HG03066 (cell line): ENCODE data around the gene RAP1GAP.
"Not testable (repeated sequence)": the region's sequence is repeated elsewhere in the genome, so short reads cannot be mapped to it uniquely, and the experiment has no call there.

ENCODE experiments used
- ATAC-seq: cut with Tn5 transposase; IDR thresholded peaks from one replicate; pipeline ENCODE4 v1.9.1; 2021; ENCODE audit warnings: low read depth; ENCODE audit not compliant: unreplicated experiment

RAP1GAP gene

DNA sequence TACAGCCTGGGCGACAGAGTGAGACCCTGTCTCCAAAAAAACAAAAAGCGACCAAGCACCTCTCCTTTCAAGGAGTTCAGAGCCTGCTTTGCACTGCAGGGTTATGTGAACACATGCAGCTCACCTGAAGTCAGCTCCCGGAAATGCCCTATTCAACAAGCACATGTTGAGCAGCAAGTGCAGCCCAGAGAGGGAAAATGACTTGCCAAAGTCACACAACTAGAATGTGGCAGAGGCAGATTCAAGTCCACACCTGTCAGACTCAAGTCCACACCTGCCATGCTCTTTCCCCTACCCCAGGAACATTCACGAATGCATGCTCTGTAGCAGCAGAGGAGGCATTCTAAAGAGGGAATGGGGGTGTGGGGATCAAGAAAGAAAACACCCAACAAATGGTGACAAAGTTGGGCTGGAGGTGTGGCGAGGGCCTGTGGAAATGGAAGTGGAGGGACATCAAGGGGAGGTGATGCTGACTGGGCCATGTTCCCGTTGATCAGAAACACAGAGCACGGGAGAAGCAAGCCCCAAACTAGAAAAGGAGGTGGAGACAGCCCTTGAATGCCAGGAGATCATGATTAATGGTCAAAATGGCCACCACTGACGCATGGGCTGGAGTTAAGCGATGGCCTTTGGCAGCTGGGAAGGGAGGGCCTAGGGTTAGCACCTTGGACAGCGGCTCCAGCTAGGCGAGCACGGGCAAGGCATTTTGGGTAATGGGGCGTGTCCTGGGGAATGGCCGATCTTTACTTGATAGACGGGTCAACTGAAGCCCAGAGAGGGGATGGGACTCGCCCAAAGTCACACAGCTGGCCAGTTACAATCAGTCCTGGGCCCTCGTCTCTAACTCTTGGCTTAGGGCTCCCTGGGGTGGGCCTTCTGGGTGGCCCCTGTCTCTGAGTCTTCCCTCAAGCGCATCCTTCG lies 21.5 kb downstream of the RAP1GAP start:
- ATAC-seq = no peak

DNA sequence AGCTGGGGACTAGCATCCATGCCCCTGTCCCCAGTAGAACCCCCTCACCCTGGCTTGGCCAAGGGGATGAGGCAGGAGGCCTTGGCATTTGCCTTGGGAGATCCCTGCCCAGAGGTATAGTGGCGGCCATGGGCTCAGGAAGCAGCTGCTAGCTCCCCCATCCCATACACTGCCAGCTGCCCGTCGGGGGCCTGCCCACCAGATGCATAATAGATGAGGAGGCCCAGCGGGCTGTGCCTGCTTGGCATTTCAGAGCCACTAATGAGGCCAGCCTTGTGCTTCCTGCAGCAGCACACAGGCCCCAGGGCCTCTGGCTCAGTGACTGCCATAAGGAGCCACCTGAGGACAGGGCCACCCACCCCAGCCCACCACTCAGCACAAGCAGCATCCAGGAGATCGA lies 23.6 kb downstream of the RAP1GAP start:
- ATAC-seq = no peak

DNA sequence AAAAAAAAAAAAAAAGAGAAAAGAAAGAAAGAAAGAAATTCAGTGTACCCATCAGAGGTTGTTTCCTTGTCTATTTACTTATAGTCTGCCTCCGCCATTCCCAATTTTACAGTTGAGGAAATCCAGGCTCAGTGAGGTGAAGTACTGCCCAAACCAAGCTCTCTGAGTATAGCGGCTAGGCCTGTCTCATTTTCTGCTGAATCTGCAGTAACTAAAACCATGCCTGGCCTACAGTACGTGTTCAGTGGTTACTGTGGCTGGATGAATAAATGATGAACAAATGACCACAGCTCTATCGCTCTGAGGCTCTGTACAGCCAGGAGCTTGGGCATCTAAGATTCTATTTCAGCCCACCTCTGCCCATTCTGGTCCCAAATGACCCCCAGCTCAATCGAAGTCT lies 24.3 kb downstream of the RAP1GAP start:
- ATAC-seq = no peak

DNA sequence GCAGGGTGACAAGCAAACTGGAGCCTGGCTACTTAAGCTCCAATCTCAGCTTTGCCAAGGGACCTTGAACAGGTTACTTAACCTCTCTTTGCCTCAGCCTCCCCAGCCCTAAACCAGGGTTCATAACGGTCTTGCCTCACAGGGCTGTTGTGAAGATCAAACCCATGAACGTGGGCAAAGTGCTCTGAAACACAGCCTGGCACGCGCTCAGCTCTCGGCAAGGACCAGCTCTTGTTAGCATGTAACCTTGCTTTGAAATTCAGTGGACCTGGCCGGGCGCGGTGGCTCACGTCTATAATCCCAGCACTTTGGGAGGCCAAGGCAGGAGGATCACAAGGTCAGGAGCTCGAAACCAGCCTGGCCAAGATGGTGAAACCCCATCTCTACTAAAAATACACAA lies 24.8 kb downstream of the RAP1GAP start:
- ATAC-seq = no peak

DNA sequence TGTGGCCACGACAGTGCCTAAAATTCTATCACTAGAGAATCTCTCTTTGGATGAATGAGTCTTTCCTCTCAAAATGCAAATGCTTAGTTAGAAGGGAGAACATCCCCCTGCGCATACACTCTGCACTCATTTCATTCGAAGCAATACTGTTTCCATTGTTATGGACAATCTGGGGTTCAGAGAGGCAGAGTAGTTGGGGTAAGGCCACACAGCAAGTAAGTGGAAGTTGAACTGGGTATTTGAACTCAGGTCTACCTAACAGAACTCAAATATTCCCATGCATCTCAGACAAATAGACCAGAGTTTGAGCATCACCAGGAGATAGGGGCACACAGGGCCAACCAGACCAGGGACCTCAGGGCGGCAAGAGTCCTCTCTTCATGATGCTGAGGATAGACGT lies 25.5 kb downstream of the RAP1GAP start:
- no peak for ATAC-seq

DNA sequence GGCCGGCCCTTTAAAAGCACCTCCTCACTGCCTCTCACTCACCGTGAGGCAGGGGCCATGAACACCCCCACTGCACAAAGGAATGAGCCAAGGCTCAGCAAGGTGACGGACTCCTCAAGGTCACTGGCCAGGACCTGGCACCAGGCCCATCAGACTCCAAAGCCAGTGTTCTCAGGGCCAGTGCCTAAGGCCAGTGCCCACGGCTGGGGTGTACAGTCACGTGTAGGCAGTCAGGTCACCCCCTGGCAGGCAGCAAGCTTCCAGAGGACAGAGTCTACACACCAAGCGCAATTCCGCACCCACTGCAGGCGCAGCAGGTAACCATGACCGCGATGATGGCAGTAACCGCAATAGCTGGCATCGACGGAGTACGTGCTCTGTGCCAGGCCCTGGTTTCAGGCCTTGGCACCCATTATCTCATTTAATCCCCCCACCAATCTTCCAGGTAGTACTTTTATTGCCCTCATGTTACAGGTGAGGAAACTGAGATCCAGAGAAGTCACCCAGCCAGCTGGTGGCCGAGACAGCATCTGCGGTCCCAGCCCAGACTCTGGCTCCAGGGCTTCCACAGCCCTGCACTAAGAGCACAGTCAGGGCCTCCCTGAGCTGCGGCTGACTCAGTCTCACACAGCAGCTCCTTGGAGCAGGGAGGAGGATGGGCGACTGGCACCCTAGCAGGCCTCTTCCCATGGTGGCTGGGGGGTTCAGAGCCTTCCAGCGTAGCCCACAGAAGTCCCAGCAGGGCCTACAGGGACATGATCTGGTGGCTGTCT lies 27.0 kb downstream of the RAP1GAP start:
- ATAC-seq = no peak

DNA sequence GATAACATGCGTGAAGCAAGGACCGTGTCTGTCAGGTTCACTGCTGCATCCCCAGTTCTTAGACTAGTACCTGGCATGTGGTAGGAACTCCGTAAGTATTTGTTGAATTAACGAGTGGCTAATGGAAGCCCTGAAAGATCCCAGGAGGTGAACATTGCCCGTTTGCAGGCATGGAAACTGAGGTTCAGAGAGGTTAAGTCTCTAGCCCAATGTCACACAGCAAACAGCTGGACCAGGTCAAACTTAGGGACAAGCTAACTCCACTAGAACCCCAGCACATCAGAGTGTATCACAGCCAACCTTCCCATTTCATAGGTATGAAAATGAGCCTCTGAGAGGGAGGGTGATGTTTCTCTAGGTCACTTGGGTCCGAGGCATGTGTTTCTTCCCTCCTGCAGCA lies 27.6 kb downstream of the RAP1GAP start:
- ATAC-seq = no peak

DNA sequence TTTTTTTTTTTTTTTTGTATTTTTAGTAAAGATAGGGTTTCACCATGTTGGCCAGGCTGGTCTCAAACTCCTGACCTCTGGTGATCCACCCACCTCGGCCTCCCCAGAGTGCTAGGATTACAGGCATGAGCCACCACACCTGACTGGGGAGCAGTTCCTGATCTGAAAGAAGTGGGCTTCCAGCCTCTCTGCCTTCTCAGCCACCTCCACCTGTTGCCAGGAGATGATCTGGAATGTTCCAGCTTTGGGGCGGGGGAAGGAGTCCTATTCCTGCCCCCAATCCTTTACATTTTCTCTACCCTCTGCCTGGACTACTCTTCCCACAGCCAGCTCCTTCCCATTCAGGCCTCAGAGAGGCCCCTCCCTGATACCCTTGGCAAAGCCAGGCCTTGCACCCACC lies 28.1 kb downstream of the RAP1GAP start:
- ATAC-seq = no peak

DNA sequence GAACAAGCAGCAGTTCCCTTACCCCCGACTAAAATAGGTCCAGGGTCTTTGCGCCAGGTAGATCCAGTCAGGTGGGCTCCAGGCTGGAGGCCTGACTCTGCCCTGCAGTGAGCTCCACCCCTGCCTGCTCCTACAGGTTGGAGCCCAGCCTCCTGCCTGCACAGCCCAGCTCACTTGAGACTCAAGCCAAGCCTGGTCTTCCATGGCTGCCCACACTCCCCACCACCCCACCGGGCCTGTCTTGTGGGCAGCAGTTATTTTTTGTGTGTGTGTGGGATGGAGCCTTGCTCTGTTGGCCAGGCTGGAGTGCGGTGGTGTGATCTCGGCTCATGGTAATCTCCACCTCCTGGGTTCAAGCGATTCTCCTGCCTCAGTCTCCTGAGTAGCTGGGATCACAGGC lies 28.5 kb downstream of the RAP1GAP start:
- ATAC-seq = no peak

DNA sequence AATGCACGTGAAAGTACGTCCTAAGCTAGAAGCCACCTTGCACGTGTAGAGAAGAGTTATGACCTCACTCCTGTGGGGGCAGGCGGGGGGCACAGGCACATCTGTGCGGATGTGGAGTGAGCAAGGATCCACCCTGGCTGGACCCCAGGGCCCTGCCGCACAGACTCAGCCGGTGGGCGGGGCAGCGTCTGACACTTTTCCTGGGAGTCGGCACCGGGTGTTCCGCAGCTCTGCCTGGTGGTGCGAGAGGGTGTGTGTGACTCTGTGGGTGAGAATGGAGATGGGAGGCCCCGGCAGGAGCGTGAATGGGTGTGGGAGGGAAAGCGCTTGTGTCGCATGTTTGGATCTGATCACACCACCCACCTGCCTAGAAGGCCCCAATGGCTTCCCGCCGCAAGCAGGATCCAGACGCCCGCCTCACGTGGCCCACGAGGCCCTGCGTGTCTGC lies 29.5 kb downstream of the RAP1GAP start:
- no peak for ATAC-seq

DNA sequence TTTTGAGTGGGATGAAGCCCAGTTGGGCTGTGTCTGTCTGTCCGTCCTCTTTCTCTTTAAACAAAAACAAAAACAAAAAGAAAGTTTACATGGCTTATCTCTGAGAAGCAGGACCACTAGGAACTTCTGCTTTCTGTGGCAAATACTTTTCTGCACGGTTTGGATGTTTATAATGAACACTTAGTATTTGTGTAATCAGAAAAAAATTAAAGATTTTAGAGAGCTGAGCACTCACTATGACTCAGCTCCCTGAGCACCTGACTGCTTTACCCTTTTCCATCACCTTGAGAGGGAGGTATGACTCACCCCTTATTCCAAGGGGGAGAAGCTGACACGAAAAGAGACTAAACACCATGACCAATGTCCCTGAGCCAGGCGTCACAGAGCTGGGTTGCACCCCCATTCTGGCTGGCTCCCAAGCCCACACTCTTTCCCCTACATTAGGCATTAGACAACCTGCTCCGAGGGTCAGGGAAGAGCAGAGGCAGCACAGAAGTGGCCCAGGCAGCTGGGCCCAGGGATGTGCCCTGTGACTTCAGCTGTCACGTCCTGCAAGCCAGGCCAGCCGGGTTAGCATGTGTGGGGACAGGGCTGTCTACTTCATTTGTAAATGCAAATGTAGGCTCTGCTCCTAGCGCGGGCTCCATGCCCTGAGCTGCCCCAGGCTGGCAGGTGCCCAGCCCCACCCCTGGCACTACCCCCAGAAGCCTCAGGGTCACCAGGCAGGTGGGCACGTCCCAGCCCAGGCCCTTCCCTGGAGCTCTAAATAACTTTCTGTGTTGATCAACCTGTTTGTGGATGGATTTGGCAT lies 30.4 kb downstream of the RAP1GAP start:
- no peak for ATAC-seq

DNA sequence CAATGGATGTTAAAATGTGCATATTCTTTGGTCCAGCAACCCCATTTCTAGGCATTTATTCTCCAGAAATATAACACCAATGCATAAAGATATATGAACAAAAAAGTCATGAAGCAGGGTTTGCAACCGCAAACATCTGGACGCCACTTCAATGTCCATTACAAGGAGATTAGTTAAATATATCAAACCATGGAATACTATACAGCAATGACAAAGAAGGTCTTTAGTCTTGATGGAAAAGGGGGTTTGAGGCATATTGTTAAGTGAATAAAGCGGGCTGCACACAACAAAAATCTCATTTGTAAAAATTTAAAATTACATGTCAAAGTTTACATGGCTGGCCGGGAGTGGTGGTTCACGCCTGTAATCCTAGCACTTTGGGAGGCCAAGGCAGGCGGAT lies 31.6 kb downstream of the RAP1GAP start:
- ATAC-seq = no peak

DNA sequence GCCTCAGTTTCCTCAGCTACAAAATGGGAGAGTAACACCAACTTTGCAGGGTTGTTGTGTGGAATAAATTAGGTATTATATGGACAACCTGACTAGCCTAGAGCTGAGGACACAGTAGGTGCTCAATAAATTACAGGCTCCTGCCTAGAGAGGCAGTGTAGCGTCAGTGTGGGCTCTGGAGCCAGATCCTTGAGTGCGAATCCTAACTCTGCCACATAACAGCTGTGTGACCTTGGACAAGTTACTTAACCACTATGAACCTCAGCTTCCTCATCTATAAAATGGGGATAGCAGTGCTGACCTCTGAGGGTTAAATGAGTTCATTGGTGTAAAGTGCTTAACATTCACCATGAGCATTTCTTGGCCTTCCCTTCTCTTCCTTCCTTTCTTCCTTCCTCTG lies 33.1 kb downstream of the RAP1GAP start:
- no peak for ATAC-seq

DNA sequence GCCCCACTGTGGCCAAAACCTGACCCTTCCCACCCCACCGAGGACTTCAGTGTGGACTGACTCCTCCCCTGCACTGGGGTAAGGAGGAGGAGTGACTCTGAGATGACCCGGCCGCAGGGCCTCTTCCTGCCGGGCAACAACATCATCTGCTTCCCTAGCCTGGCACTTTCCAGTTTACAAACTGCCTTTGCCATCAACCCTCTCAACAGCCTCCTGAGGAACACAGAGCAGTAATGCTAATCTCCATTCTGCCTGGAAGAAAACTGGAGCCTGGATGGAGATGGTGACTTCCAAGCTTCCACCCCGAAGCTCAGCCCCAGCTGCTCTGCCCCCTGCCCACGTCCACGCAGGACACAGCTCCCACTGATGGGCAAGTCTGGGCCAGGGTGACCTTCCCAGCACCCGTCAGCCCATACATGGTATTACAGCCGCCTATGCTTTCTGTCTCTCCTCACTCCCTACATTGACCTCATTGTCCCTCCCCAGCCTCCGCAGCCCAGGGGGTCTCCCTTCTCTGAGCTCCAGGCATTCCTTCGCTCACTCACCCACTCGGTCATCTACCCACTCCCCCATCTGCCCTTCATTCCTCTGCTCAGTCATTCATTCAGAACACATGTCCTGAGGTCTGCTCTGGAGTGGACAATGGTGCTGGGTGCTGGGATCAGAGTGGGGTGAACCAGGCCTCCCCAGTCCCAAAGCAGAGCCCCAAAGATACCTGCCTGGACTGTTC lies 34.2 kb downstream of the RAP1GAP start:
- ATAC-seq = no peak

DNA sequence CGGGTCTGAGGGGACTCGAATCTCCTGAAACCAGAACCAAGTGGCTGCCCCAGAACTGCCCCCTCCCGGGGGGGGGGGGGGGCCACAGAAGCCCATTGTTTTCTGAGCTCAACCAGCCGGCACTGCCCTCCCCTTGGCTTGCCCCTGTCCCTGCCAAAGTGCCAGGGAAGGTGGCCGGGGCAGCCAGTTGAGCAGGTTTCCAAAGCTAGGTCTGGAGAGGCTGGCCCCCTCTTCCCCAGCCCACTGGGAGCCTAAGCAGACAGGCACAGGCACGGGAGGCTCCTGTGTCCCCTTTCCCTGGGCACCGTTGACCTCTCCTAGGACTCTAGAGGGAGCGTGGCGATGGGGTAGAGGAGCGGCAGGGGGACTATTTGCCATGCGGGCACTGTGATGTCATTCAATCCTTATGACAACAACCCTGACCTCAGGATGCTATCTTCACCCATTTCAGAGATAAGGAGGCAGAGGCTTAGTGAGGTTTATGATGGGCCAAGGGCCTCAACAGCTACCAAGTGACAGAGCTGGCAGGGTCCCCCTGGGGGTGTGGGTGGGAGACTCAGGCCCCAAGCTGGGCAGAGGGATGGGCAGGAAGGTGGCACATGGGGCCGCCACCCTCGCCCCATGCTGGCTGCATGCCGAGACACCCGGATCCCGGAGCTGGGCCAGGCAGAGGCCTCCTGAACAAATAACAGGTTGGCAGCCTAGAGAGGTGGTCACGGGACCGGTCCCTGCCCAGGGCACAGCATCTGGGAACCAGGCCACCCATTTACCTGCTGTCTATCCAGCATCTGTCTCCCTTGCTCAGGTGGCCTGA lies 35.0 kb downstream of the RAP1GAP start:
- no peak for ATAC-seq

DNA sequence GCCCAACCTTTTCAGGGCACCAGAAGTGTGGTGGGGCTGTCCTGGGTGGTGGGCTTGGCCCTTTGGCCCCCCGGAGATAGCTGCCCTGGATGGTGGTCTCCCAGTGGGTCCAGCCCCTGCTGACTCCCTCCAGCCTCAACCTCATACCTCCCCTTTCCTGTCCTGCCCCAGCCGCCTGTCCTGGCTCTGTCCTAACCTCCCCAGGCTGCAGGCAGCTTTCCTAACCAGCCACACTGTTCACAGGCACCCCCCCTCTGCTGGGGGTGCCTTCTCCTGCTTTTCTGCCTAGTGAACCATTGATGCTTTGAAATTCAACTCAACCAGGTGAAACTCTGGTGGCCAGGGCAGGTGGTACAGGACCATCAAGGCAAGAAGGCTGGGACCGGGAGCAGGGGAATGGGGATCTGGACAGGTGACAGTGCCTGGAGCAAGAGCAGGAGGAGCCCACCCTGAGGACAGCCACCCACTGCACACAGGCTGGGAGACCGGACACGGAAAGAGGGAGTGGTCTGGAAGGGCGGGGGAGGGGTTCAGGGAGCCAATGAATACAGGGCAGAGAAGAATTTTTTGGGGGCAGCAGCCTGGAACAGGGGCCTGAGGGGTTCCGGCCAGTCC lies 35.9 kb downstream of the RAP1GAP start:
- no peak for ATAC-seq

DNA sequence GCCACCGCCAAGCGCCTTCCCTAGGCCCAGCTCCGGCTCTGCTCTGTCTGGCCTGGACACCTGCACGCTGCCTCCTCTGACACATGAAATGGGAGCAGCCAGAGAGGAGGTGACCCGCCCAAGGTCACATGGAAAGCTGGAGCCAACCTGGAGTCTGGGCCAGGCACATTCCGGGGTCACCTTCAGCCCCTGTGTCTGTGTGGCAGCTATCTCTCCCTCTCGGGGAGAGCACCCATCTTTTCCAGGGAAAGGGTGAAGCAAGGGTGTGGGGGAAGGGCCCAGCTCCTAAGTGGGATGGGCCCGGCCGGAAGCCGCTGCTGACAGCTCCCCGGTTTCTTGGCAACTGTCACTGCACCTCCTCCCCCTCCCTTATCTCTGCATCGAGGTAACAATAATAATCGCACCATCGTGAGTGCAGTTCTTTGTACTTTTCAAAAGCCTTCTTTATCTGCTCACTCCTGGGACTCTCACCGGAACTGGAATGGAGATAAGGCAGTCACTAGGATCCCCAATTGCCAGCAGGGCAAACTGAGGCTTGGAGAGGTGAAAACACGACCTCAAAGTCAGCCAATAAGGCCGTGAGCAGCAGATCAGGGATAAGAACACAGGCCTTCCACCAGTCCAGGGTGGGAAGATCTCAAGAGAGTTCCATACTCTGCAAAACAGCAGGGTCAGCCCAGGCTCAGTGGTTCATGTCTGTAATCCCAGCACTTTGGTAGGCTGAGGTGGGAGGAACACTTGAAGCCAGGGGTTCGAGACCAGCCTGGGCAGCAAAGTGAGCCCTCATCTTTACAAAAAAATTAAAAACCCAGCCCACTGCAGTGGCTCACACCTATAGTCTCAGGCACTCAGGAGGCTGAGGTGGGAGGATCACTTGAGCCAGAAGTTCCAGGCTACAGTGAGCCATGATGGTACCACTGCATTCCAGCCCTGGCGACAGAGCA lies 36.9 kb downstream of the RAP1GAP start:
- ATAC-seq = no peak

DNA sequence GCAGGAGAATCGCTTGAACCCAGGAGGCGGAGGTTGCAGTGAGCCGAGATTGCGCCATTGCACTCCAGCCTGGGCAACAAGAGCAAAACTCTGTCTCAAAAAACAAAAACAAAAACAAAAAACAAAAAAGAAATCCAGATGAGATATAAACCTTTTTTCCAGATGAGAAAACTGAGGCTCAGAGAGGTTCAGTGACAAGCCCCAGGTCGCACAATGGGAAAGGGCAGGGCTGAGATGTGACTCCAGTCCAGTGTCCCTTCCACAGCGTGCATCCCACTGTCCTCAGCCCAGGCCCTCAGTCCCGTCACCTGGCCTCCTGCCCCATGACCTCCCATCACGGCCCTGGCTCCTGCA lies 37.6 kb downstream of the RAP1GAP start:
- ATAC-seq = not testable (repeated sequence)
